ENCODE measurements around the gene PKNOX2.

The PKNOX2 gene

DNA sequence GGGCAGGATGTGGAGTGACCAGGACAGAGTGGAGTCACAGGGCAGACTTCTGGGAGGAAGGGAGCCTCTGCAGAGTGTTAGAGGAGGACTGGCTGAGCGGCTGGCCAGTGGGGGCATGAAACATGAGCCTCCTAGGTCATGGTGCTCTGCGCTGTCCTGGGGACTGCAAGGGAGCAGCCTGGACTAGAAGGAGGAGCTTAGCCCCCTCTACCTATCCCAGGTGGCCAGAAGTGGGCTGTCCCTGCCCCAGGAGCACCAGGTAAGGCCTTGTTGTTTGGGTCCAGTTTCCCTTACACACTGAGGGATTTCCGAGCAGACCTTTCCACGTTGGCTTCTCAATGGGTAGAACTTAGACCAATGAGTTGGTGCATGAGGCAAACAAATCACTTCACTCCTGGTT, 7.4 kb downstream of the PKNOX2 start:
- no peak overlapping the region for H3K27ac ChIP-seq (replicated peaks)
- H3K27me3 ChIP-seq (ENCODE audit: insufficient read depth, poor library complexity, severe bottlenecking): peaks cover 28% of the 10 kb centered on the region
- no peak for DNase-seq (ENCODE audit: low read depth in 1 of 2, low spot score in 1 of 2)
- TF ChIP-seq, protein P1, sequence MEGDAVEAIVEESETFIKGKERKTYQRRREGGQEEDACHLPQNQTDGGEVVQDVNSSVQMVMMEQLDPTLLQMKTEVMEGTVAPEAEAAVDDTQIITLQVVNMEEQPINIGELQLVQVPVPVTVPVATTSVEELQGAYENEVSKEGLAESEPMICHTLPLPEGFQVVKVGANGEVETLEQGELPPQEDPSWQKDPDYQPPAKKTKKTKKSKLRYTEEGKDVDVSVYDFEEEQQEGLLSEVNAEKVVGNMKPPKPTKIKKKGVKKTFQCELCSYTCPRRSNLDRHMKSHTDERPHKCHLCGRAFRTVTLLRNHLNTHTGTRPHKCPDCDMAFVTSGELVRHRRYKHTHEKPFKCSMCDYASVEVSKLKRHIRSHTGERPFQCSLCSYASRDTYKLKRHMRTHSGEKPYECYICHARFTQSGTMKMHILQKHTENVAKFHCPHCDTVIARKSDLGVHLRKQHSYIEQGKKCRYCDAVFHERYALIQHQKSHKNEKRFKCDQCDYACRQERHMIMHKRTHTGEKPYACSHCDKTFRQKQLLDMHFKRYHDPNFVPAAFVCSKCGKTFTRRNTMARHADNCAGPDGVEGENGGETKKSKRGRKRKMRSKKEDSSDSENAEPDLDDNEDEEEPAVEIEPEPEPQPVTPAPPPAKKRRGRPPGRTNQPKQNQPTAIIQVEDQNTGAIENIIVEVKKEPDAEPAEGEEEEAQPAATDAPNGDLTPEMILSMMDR (IDR thresholded peaks at IDR 0.05; ENCODE audit: insufficient read depth, low read length): no peak
- TF ChIP-seq, protein P2, sequence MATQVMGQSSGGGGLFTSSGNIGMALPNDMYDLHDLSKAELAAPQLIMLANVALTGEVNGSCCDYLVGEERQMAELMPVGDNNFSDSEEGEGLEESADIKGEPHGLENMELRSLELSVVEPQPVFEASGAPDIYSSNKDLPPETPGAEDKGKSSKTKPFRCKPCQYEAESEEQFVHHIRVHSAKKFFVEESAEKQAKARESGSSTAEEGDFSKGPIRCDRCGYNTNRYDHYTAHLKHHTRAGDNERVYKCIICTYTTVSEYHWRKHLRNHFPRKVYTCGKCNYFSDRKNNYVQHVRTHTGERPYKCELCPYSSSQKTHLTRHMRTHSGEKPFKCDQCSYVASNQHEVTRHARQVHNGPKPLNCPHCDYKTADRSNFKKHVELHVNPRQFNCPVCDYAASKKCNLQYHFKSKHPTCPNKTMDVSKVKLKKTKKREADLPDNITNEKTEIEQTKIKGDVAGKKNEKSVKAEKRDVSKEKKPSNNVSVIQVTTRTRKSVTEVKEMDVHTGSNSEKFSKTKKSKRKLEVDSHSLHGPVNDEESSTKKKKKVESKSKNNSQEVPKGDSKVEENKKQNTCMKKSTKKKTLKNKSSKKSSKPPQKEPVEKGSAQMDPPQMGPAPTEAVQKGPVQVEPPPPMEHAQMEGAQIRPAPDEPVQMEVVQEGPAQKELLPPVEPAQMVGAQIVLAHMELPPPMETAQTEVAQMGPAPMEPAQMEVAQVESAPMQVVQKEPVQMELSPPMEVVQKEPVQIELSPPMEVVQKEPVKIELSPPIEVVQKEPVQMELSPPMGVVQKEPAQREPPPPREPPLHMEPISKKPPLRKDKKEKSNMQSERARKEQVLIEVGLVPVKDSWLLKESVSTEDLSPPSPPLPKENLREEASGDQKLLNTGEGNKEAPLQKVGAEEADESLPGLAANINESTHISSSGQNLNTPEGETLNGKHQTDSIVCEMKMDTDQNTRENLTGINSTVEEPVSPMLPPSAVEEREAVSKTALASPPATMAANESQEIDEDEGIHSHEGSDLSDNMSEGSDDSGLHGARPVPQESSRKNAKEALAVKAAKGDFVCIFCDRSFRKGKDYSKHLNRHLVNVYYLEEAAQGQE (IDR thresholded peaks at IDR 0.05; ENCODE audit: insufficient replicate concordance, low read depth): no peak
- no peak for TF ChIP-seq POLR2AphosphoS5 (IDR thresholded peaks at IDR 0.05; ENCODE audit: low read depth)
- H3K4me3 ChIP-seq (replicated peaks; ENCODE audit: insufficient read depth, low read length): no peak overlapping the region

DNA sequence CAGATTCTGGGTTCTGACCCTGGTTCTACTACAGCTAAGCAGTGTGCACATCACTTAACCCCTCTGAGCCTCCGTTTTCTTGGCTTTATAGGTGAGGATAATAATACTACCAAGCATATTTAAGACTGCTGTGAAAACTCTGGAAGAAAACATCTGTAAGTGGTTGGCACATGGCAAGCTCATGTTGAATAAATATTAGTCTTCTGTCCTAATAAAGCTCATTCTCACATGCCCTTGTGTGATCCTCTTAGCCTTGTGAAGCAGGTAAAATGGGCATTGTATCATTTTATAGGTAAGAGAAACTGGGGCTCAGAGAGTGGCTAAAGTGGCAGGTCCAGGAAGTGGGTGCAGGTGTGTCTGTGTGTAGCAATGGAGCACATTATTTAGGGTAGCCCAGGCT, 8.5 kb downstream of the PKNOX2 start:
- Histone ChIP-seq H3K27me3 (ENCODE audit: insufficient read depth, poor library complexity, severe bottlenecking) (peaks cover 23% of the 10 kb centered on the region), H3K4me3 (replicated peaks; ENCODE audit: insufficient read depth, low read length) (no peak overlapping the region), H3K27ac (replicated peaks) (no peak overlapping the region)
- DNase-seq (ENCODE audit: low read depth in 1 of 2, low spot score in 1 of 2): no peak
- TF ChIP-seq SPI1 (IDR thresholded peaks at IDR 0.05; ENCODE audit: borderline replicate concordance, low read depth): no peak
- TF ChIP-seq, protein P2 (IDR thresholded peaks at IDR 0.05; ENCODE audit: insufficient replicate concordance, low read depth): no peak
- TF ChIP-seq, protein P1 (IDR thresholded peaks at IDR 0.05; ENCODE audit: insufficient read depth, low read length): no peak

DNA sequence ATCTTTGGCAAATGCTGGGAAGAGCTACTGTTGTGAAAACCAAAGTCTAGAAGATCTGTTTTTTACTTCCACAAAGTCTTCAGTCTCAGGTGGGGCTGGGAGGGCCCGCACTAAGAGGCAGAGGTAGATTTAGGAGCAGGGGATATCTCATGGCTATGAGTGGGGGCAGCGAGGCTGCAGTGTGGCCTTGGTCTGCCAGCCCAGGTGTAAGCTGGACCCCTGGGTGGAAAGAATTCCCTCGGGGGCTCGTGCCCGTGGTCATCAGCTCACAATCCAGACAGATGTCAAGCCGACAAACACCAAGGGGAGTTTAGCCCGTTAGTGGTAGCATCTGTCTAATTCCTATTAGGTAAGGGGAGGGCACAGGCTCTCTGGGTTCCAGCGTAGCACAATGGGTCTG, 9.0 kb downstream of the PKNOX2 start:
- Histone ChIP-seq H3K4me3 (replicated peaks; ENCODE audit: insufficient read depth, low read length) (no peak overlapping the region), H3K27ac (replicated peaks) (no peak overlapping the region), H3K27me3 (ENCODE audit: insufficient read depth, poor library complexity, severe bottlenecking) (peaks cover 17% of the 10 kb centered on the region)
- no peak for DNase-seq (ENCODE audit: low read depth in 1 of 2, low spot score in 1 of 2)
- no peak for TF ChIP-seq POLR2AphosphoS5 (IDR thresholded peaks at IDR 0.05; ENCODE audit: low read depth)
- TF ChIP-seq, protein P1 (IDR thresholded peaks at IDR 0.05; ENCODE audit: insufficient read depth, low read length): no peak
- TF ChIP-seq SPI1 (IDR thresholded peaks at IDR 0.05; ENCODE audit: borderline replicate concordance, low read depth): no peak
- TF ChIP-seq, protein P2 (IDR thresholded peaks at IDR 0.05; ENCODE audit: insufficient replicate concordance, low read depth): no peak
